ENCODE data around the gene MIS18A.
"Not testable (repeated sequence)": the region's sequence is repeated elsewhere in the genome, so short reads cannot be mapped to it uniquely, and the experiment has no call there.

The MIS18A gene

GRCh38 chr21:32306021-32306780, 27.4 kb upstream of the MIS18A start:
- DNase-seq (ENCODE audit: low read depth in 2 of 2, low spot score in 1 of 2): no peak

GRCh38 chr21:32304998-32305397, 26.1 kb upstream of the MIS18A start:
- DNase-seq (ENCODE audit: low read depth in 2 of 2, low spot score in 1 of 2): no peak

DNA sequence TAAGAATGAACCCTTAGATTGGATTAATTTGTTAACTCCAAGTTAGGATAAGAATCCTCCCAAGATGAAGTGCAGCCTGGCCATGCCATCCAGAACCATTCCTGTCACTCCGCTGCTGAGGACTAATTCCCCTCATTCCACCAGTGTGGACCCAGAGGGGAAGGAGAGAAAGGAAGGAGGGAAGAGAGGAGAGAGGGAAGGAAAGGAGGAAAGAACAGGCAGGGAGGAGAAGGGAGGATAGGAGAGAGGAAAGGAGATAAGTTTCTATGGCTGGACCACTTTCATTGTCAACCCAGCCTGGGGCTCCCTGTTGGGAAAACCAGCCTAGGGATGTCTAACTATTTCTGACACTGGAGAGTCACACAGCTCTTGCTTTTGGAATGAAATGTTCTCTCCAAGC, 24.5 kb upstream of the MIS18A start:
- DNase-seq (ENCODE audit: low read depth in 2 of 2, low spot score in 1 of 2): no peak

DNA sequence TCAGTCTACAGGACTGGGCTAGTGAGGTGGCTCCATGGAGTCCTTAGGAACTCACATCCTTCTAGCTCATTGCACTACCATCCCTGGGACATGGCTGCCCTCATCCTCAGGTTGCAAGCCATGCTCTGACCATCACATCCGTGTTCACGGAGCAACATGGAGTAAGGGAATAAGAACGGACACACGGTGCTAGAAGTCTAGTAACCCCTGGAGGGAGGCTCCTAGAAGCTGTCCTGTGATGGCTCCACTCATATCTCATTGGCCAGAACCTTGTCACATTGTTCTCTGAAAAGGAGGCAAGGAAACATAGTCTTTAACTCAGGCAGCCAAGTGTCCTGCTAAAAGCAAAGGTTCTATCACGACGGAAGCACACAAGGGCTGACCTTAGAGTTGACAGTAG, 23.7 kb upstream of the MIS18A start:
- DNase-seq (ENCODE audit: low read depth in 2 of 2, low spot score in 1 of 2): no peak

DNA sequence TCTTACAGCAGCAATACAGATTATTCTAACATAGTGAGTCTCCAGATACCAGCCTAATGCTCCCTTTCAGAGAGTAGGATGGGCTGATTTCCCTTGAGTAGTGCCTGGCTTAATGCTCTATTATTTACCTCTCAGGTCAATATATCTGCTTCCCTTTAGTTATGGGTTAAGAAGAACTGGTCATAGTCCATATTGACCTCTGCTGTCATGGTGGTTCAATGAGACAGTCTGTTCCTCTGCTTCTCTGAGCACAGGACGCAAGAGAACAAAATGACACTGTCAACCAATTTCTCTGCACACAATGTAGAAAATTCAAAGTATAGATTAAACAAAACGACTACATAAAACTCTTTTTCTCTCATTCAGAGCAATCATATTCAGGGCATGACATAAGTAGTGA, 22.7 kb upstream of the MIS18A start:
- no peak for DNase-seq (ENCODE audit: low read depth in 2 of 2, low spot score in 1 of 2)

- no peak for DNase-seq (ENCODE audit: low read depth in 2 of 2, low spot score in 1 of 2)
These were observed 21.4 kb upstream of the MIS18A start for GRCh38 chr21:32300117-32300681.

DNA sequence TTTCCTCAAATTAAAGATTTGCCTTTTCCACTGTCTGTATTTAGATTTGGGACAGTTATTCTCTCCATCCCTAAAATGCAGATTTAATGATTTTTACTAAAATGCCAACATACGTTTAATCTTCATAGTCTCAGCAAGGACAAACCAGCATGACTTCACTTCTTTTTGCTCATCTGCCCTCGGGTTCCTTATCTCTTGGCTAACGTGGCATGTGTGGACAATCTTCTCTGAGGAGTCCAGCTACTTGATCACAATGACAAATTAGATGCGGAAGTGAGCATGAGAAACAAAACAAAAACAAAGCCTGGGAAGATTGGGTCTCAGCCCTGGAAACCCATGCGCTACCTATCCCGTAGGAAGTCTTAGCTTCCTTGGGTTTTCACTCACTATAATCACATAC, 20.8 kb upstream of the MIS18A start:
- DNase-seq (ENCODE audit: low read depth in 2 of 2, low spot score in 1 of 2): no peak

- DNase-seq (ENCODE audit: low read depth in 2 of 2, low spot score in 1 of 2): no peak
These were observed 19.8 kb upstream of the MIS18A start, which contains the start of gene MRAP for GRCh38 chr21:32298658-32299081. MRAP (plus strand) TSS chr21:32298855; CDS start chr21:32298972, 117 bp downstream.

- DNase-seq (ENCODE audit: low read depth in 2 of 2, low spot score in 1 of 2): no peak
These were observed 19.3 kb upstream of the MIS18A start for GRCh38 chr21:32298148-32298559.

DNA sequence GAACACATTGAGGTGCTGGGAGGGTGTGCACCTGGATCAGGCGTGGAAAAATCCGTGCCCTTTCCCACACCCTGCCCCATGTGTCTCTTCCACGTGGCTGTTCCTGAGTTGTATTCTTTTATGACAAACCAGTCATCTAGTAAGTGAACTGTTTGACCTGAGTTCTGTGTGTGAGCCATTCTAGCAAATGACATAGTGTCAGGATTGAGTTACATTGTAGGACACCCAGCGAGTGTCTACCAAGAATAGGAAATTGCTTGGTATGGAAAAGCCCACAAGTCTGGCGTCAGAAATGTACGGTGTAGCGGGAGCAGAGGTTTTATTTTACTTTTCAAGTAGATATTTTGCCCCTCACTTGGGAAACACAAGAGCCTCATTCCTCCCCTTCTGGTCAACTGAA, 18.6 kb upstream of the MIS18A start:
- DNase-seq (ENCODE audit: low read depth in 2 of 2, low spot score in 1 of 2): no peak

DNA sequence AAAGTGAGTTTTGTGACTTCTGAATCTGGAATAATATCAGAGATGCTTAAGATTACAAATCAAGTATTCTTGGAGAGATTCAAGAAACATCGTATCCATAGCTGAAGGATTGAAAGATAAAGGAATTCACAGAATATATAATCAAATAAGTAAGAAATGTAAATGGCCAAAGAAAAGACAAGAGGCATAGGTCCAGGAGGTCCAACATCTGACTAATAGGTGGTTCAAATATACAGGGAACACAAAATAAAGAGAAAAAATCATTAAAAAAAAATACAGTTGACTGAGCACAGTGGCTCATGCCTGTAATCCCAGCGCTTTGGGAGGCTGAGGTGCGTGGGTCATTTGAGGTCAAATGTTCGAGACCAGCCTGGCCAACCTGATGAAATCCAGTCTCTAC, 6.6 kb upstream of the MIS18A start:
- no peak for DNase-seq (ENCODE audit: low read depth in 2 of 2, low spot score in 1 of 2)

- no peak for DNase-seq (ENCODE audit: low read depth in 2 of 2, low spot score in 1 of 2)
These were observed 4.1 kb upstream of the MIS18A start for GRCh38 chr21:32282992-32283391.

DNA sequence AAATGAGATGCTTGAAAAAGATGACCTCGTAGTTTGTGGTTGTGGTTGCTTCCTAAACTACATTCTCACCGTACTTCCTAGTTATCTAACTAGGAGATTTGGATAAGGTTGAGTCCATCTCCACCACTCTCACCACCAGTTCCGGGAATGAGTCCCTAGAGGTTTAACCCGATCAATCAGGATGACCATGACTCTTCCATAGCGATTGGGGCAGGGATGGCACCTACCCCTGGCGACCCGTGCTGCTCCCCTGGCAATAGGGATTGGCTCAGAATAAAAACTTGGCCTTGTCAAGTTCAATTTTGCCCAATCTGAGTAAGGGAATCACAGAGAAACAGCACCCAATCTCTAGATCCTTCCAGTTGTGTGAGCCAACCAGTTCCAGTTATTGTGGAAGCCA, 2.7 kb upstream of the MIS18A start:
- DNase-seq (ENCODE audit: low read depth in 2 of 2, low spot score in 1 of 2): no peak

DNA sequence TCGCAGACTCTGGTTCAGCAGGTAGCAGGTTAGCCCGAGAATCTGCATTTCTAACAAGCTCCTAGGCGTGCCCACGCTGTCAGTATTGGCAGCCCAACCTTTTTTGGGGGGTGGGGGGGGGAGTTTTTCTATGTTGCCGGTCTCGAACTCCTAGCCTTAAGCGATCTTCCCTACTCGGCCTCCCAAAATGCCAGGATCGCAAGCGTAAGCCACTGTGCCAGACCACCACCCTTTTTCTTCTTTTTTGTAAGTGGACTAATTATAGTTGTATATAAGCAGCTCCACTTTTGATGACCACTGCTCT, 480 bp upstream of the MIS18A start:
- no peak for DNase-seq (ENCODE audit: low read depth in 2 of 2, low spot score in 1 of 2)

DNA sequence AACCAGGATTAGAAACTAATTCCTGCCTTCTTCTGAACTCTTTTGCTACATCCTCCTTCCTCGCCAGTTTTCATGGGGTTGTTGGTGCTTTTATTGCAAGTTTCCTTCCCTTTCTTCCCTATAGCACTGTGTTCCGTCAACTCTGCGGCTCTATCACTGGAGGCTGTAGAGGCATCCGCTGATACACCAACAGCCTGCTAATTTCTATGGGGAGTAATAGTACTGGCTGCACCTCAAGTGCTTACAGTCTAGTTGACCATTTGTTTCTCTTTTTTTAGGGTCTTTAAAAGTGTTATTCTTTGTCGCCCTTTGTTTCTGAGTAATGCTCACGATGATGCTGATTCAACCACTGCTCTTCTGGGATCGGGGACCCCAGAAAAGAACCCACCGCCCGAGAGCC, 746 bp downstream of the MIS18A start:
- DNase-seq (ENCODE audit: low read depth in 2 of 2, low spot score in 1 of 2): no peak

- DNase-seq (ENCODE audit: low read depth in 2 of 2, low spot score in 1 of 2): no peak
These were observed 2.2 kb downstream of the MIS18A start for GRCh38 chr21:32276671-32277070.

DNA sequence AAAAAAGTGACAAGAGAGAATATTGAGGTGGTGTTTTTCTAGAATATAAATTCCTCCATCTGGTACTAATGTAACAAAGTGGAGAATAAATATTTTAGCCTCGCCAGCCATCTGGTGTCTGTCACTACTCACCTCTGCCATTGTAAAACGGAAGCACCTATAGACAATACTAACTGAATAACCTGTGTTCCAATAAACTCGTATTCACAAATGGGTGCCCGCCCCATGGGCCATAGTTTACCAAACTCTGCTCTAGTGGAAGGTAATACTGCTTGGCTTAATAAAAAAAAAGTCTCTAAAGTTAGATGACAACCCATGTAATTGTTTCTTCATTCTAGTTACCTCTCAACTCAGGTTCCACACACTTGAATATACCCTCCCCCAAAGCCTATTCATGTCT, 8.1 kb downstream of the MIS18A start:
- no peak for DNase-seq (ENCODE audit: low read depth in 2 of 2, low spot score in 1 of 2)

DNA sequence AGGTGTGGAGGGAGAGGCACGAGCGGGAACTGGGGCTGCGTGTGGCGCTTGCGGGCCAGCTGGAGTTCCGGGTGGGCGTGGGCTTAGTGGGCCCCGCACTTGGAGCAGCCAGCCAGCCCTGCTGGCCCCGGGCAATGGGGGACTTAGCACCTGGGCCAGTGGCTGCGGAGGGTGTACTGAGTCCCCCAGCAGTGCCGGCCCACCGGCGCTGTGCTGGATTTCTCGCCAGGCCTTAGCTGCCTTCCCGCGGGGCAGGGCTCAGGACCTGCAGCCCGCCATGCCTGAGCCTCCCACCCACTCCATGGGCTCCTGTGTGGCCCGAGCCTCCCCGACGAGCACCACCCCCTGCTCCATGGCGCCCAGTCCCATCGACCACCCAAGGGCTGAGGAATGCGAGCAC, 13.5 kb downstream of the MIS18A start:
- DNase-seq (ENCODE audit: low read depth in 2 of 2, low spot score in 1 of 2): not testable (repeated sequence)

DNA sequence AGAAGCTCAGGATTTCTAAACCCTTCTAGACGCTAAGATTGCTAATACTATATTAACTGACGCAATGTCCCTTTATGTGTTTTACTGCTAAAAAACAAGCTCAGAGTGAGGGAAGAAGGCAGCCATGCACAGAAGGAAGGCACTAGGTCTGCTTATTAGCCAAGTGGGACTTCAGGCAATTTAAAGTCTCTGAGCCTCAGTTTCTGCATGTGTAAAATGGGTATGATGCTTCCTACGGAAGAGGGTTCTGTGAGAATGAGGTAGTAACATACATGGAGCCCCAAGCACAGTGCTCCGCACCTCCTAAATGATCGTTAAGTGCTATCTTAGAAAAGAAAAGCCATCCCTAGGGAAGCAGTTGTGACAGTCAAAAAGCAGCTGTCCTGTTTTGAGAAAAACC, 16.9 kb downstream of the MIS18A start:
- DNase-seq (ENCODE audit: low read depth in 2 of 2, low spot score in 1 of 2): no peak

DNA sequence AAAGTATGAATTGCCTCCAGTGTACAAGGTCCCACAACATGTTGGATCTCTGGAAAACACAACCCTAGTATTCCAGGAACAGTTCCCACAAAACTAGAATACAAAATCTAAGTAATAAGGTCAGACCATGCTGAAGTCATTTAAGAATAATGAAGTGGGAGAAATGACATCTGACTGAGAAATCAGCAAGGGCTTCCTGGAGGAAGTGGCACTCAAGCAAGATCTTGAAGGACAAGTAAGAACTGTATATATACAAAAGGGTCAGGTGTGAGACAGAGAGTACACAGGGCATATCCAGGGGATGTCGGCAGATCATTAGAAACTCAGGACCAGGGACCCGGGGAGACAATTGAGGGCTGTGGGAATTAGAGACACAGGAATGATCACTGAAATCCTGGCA, 18.7 kb downstream of the MIS18A start:
- DNase-seq (ENCODE audit: low read depth in 2 of 2, low spot score in 1 of 2): no peak

GRCh38 chr21:32258786-32259048, 20.1 kb downstream of the MIS18A start:
- DNase-seq (ENCODE audit: low read depth in 2 of 2, low spot score in 1 of 2): not testable (repeated sequence)

GRCh38 chr21:32257962-32258785, 20.7 kb downstream of the MIS18A start:
- DNase-seq (ENCODE audit: low read depth in 2 of 2, low spot score in 1 of 2): no peak
